T1000 (cell line): ENCODE data around the gene THOP1.

Experiments used
- DNase-seq: peaks from one replicate; lab custom pipeline; 2025; ENCODE audit warnings: mixed read lengths; lab: John Stamatoyannopoulos, UW

Gene THOP1

GRCh38 chr19:2854849-2855248 lies 69.5 kb downstream of the THOP1 start:
- DNase-seq, result no peak

- no peak for DNase-seq
Observed at GRCh38 chr19:2856457-2857050, 71.3 kb downstream of the THOP1 start.

GRCh38 chr19:2858864-2859263 lies 73.6 kb downstream of the THOP1 start:
- no peak for DNase-seq

GRCh38 chr19:2863816-2864215 lies 78.5 kb downstream of the THOP1 start:
- no peak for DNase-seq
